ENCODE data around the gene C14orf180. TPM values are rescaled to one million over a fixed set of nuclear protein-coding genes. Genes with fewer than 3 reads are reported as not detected.

C14orf180 gene
- total RNA-seq, 1 donor from 2014 or later = not detected

DNA sequence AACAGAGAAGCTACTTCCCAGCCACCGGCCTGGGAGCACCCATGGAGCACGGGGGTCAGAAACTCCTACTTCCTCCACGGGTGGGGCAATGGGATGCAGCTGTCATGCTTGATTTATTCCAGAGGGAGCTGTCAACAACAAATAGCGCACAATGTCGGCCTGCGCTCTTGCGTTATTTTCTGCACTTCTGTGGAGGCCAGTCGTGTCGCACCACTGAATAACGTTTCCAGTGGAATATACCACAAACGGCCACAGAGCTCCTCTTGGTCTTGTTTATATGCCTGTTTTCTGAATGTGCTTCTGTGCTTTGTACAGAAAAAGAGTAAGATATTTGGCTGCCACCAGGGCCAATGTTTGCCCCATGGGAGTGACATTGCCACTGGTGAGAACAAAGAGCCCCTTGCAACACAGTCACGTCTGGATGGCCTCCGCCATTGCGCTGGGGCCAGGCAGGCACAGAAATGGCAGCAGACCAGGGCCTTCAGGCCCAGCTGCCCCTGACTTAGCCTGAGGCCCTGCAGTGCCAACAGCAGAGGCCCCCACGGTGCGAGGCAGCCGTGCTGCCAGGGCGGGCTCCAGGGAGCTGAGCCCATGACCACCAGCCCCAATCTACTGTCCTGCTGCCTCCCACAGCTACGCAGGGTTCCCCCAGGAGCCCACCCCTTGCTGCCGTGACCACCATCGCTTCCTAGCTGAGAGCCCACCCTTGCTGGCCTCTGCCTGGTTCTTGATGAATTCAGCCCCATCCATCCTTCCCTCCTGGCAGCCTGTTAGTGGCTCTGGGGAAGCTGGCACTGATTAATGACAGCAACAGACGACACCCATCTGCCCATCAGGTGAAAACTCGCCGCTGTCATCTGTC lies 53.9 kb downstream of the C14orf180 start:
- FAIRE-seq (no peak), DNase-seq (ENCODE audit: low read depth) (no peak)
- Histone ChIP-seq H3K36me3 (ENCODE audit: insufficient read depth, low read length) (no peaks in the 10 kb centered on the region), H3K4me3 (ENCODE audit: insufficient read depth, low read depth, low read length) (no peak overlapping the region), H3K27me3 (ENCODE audit: insufficient read depth, low read length) (peaks cover 5% of the 10 kb centered on the region), H3K9me3 (ENCODE audit: insufficient read depth, low read depth, low read length) (no peaks in the 10 kb centered on the region), H4K20me1 (ENCODE audit: insufficient read depth, low read length) (no peaks in the 10 kb centered on the region), H3K9ac (ENCODE audit: low read length) (no peak overlapping the region), H3K79me2 (ENCODE audit: insufficient read depth, low read length) (no peaks in the 10 kb centered on the region), H2AFZ (ENCODE audit: low read depth, low read length) (no peak overlapping the region), H3K4me2 (ENCODE audit: low read length) (no peak overlapping the region), H3K4me1 (ENCODE audit: insufficient read depth, low read length) (no peaks in the 10 kb centered on the region), H3K27ac (ENCODE audit: low read depth, low read length) (no peak overlapping the region)
- no peaks in the 10 kb centered on the region for H3K4me1 Mint-ChIP-seq (ENCODE audit: low read depth, unreplicated experiment)
- peaks cover 4% of the 10 kb centered on the region for H3K9me3 Mint-ChIP-seq (ENCODE audit: unreplicated experiment)
- H3K36me3 Mint-ChIP-seq (ENCODE audit: low read depth, unreplicated experiment) = no peaks in the 10 kb centered on the region
- TF ChIP-seq EZH2 (IDR thresholded peaks at IDR 0.05; ENCODE audit: insufficient read depth, low read length) = no peak
- TF ChIP-seq, protein P1, sequence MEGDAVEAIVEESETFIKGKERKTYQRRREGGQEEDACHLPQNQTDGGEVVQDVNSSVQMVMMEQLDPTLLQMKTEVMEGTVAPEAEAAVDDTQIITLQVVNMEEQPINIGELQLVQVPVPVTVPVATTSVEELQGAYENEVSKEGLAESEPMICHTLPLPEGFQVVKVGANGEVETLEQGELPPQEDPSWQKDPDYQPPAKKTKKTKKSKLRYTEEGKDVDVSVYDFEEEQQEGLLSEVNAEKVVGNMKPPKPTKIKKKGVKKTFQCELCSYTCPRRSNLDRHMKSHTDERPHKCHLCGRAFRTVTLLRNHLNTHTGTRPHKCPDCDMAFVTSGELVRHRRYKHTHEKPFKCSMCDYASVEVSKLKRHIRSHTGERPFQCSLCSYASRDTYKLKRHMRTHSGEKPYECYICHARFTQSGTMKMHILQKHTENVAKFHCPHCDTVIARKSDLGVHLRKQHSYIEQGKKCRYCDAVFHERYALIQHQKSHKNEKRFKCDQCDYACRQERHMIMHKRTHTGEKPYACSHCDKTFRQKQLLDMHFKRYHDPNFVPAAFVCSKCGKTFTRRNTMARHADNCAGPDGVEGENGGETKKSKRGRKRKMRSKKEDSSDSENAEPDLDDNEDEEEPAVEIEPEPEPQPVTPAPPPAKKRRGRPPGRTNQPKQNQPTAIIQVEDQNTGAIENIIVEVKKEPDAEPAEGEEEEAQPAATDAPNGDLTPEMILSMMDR (IDR thresholded peaks at IDR 0.05; ENCODE audit: insufficient read depth, low read depth, low read length) = no peak
- H3K27me3 Mint-ChIP-seq (ENCODE audit: low read depth, unreplicated experiment) = peaks cover 19% of the 10 kb centered on the region
- H3K4me3 Mint-ChIP-seq (ENCODE audit: unreplicated experiment) = no peak overlapping the region
- no peak overlapping the region for H3K27ac Mint-ChIP-seq (ENCODE audit: unreplicated experiment)

DNA sequence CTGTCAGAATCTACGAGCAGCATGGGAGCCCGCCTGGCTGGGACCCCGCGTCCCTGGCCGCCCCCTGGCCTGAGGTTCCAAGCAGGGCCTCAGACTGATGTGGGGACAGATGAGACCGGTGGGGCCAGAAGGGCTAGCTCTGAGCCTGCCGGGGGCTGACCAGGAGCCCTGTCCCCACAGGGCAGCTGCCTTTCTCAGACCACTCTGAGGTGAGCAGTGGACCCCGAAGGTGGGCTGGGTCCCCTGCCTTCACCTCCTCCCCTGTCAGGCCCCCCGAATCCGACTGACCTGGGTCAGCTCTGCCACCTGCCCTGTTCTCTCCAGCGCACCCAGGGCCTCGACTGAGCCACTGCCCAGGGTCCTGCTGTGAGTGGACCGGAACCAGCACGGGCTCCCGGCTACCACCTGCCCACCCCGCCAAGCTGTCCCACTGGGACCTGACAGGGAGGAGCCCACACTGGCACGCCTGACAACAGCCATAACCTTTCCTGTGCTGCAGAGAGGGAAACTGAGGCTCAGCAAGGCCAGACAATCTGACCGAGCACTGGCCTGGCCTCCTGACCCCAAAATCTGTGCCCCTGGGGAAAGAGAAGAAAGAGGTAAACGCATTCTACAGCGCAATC lies 54.7 kb downstream of the C14orf180 start:
- no peaks in the 10 kb centered on the region for H3K4me1 ChIP-seq (ENCODE audit: insufficient read depth, low read length)
- H3K4me2 ChIP-seq (ENCODE audit: low read length) = no peak overlapping the region
- H3K27me3 Mint-ChIP-seq (ENCODE audit: low read depth, unreplicated experiment) = peaks cover 21% of the 10 kb centered on the region
- H2AFZ ChIP-seq (ENCODE audit: low read depth, low read length) = no peak overlapping the region
- H4K20me1 ChIP-seq (ENCODE audit: insufficient read depth, low read length) = no peaks in the 10 kb centered on the region
- H3K79me2 ChIP-seq (ENCODE audit: insufficient read depth, low read length) = no peaks in the 10 kb centered on the region
- H3K9ac ChIP-seq (ENCODE audit: low read length) = no peak overlapping the region
- H3K4me3 Mint-ChIP-seq (ENCODE audit: unreplicated experiment) = no peak overlapping the region
- H3K36me3 ChIP-seq (ENCODE audit: insufficient read depth, low read length) = no peaks in the 10 kb centered on the region
- H3K27ac Mint-ChIP-seq (ENCODE audit: unreplicated experiment) = no peak overlapping the region
- H3K9me3 ChIP-seq (ENCODE audit: insufficient read depth, low read depth, low read length) = no peaks in the 10 kb centered on the region
- peaks cover 11% of the 10 kb centered on the region for H3K27me3 ChIP-seq (ENCODE audit: insufficient read depth, low read length)
- FAIRE-seq (no peak), DNase-seq (ENCODE audit: low read depth) (no peak)
- no peaks in the 10 kb centered on the region for H3K4me1 Mint-ChIP-seq (ENCODE audit: low read depth, unreplicated experiment)
- no peak overlapping the region for H3K4me3 ChIP-seq (ENCODE audit: insufficient read depth, low read depth, low read length)
- peaks cover under 1% of the 10 kb centered on the region for H3K9me3 Mint-ChIP-seq (ENCODE audit: unreplicated experiment)
- H3K36me3 Mint-ChIP-seq (ENCODE audit: low read depth, unreplicated experiment) = no peaks in the 10 kb centered on the region
- no peak overlapping the region for H3K27ac ChIP-seq (ENCODE audit: low read depth, low read length)
- TF ChIP-seq EZH2 (IDR thresholded peaks at IDR 0.05; ENCODE audit: insufficient read depth, low read length) = no peak
- TF ChIP-seq, protein P1 (IDR thresholded peaks at IDR 0.05; ENCODE audit: insufficient read depth, low read depth, low read length) = no peak

Measured in astrocyte (in vitro differentiated cells and primary cell).